NOMO-1 treated with dmso at 0.1 percent for 144 hours (cell line): Measurements from ENCODE around the gene OSCAR.
A peak's percentile ranks its signal among the peaks of the same experiment; 100 is the strongest.

Experiments
- DNase-seq: peaks from one replicate; lab custom pipeline; 2025; ENCODE audit not compliant: unreplicated experiment; lab: John Stamatoyannopoulos, UW

The OSCAR gene

GRCh38 chr19:54100561-54100960 is at the start of gene OSCAR:
OSCAR (minus strand) TSS chr19:54100803; CDS start chr19:54100792, 11 bp downstream.
- no peak for DNase-seq

- DNase-seq, result no peak
Measured at GRCh38 chr19:54149021-54149812, 48.6 kb upstream of the OSCAR start.

GRCh38 chr19:54148158-54148557 is 47.6 kb upstream of the OSCAR start:
- no peak for DNase-seq

- DNase-seq, result no peak
Measured at GRCh38 chr19:54147676-54148075, 47.1 kb upstream of the OSCAR start.

GRCh38 chr19:54145541-54146158 is 45.0 kb upstream of the OSCAR start:
- DNase-seq, result no peak

- DNase-seq, result no peak
Measured at GRCh38 chr19:54142166-54142780, 41.7 kb upstream of the OSCAR start.

GRCh38 chr19:54141356-54141755 is 40.8 kb upstream of the OSCAR start:
- no peak for DNase-seq

- DNase-seq, result no peak
Measured at GRCh38 chr19:54138489-54139256, 38.1 kb upstream of the OSCAR start.

GRCh38 chr19:54137699-54138488 is 37.3 kb upstream of the OSCAR start, which contains the start of gene CNOT3:
CNOT3 (plus strand) TSS chr19:54137762; CDS start chr19:54142979, 5,217 bp downstream.
- DNase-seq, result no peak

GRCh38 chr19:54136864-54137698 is 36.5 kb upstream of the OSCAR start:
- DNase-seq, result peak; percentile 100

GRCh38 chr19:54136086-54136863 is 35.7 kb upstream of the OSCAR start:
- no peak for DNase-seq

- DNase-seq, result no peak
Measured at GRCh38 chr19:54133957-54134590, 33.5 kb upstream of the OSCAR start.

- peak; percentile 36 for DNase-seq
Measured at GRCh38 chr19:54133312-54133956, 32.8 kb upstream of the OSCAR start.

GRCh38 chr19:54129617-54129996 is 29.0 kb upstream of the OSCAR start:
- no peak for DNase-seq

- no peak for DNase-seq
Measured at GRCh38 chr19:54128796-54129616, 28.4 kb upstream of the OSCAR start.

- no peak for DNase-seq
Measured at GRCh38 chr19:54128441-54128725, 27.8 kb upstream of the OSCAR start.
